Neural progenitor cell (in vitro differentiated cells): ENCODE measurements around the gene SLC48A1.
A peak's percentile ranks its signal among the peaks of the same experiment; 100 is the strongest.

Experiments
- CTCF ChIP-seq: fragments of 200-600 bp; sonication (generic); IDR thresholded peaks from 2 replicates; pipeline ENCODE4 v1.5.1; 2017; ENCODE audit warnings: antibody characterized with exemption, mild to moderate bottlenecking
- EZH2 ChIP-seq: fragments of 200-600 bp; sonication (generic); IDR thresholded peaks from 2 replicates; pipeline ENCODE4 v1.6.1; 2017; ENCODE audit warnings: antibody characterized with exemption, mild to moderate bottlenecking, moderate library complexity
- EZH2phosphoT487 ChIP-seq: fragments of 200-600 bp; sonication (generic); IDR thresholded peaks from 2 replicates; pipeline ENCODE4 v1.6.1; 2017; ENCODE audit warnings: antibody characterized with exemption

DNA sequence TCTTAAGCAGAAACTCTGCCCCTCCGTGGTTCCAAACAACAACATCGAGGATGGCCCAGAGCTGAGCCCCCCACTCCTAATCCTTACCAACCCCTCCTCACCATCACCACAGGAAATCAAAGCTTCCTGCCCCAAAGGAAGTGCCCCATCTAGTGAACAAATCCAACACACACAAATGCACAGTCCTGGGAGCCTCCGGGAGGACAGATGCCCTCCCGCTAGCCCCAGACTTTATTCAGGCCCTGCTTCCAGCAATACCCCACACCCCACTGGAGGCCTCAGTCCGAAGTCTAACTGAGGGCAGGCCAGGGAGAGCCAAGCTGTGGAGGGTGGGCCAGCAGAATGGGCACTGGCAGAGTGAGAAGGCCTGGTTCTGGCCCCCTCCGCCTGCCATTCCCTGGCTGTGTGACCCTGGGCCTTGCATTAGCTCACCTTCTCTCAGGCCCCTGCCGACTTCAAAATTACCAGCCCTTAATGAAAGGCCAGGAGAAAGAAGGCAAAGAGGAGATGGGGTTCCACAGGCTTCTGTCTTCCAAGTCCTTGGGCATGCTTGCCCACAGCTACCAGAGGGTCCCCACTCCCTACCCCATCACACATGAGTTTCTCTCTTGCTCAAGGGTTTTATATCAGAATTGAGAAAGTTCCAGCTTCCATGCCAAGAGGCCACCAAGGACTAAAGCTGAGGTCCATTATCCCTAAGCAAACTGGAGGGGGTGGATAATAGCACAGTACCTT is 44.4 kb downstream of the SLC48A1 start:
- TF ChIP-seq EZH2phosphoT487 (no peak), CTCF (peak; percentile 25), EZH2 (no peak)
